ENCODE measurements around the gene KLHL3. TPM values are rescaled to one million over a fixed set of nuclear protein-coding genes. Genes with fewer than 3 reads are reported as not detected.
A peak's percentile ranks its signal among the peaks of the same experiment; 100 is the strongest.

KLHL3 gene
- polyA plus RNA-seq, 1 experiment, result 2.2 TPM

GRCh38 chr5:137757634-137758033 lies 21.7 kb upstream of the KLHL3 start:
- CTCF ChIA-PET, result interaction anchor here (0.8 to 2.8 kb wide), 3 partner anchors 15 to 437 kb away, joined by 3 to 9 read pairs (median 8); no protein-coding TSS in a partner anchor
- POLR2A ChIA-PET, result no interaction called here

DNA sequence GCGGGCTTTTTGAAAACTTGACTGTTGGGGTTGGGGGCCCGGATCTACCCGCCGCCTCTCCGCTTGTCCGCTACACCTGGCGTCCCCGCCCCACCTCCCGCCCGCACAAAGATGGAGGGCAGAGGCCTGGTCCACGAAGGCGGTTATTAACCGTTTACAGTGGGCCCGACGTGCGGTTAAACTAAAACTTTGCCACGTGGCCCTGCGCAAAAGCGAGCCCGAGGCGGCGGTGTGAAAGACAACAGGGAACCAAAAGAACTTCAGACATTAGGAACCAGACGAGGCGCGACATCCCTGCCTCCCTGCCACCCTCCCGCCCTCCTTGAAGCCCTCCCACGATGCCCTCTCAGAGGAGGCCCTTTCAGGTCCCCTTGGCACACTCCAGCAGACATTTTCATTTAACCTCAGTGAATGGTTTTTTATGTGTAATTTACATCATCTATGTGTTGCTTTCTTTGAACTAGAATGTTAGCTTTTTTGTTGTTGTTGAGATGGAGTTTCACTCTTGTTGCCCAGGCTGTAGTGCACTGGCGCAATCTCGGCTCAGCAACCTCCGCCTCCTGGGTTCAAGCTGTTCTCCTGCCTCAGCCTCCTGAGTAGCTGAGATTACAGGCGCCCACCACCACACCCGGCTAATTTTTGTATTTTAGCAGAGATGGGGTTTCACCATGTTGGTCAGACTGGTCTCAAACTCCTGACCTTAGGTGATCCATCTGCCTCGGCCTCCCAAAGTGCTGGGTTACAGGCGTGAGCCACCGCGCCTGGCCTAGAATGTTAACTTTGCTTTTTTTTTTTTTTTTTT lies 19.3 kb upstream of the KLHL3 start:
- DNase-seq (ENCODE audit: low read depth, low spot score), result no peak
- ChIA-PET CTCF (interaction anchor here (1.0 to 2.8 kb wide), 3 partner anchors 24 to 126 kb away, joined by 5 to 8 read pairs (median 5); no protein-coding TSS in a partner anchor), POLR2A (interaction anchor here (0.6 to 1.0 kb wide), 2 partner anchors 25 to 100 kb away, joined by 3 to 8 read pairs; no protein-coding TSS in a partner anchor)
- peaks cover 2% of the 10 kb centered on the region for H3K27me3 ChIP-seq (ENCODE audit: control insufficient read depth, insufficient read depth, low read length)
- TF ChIP-seq, protein P1, sequence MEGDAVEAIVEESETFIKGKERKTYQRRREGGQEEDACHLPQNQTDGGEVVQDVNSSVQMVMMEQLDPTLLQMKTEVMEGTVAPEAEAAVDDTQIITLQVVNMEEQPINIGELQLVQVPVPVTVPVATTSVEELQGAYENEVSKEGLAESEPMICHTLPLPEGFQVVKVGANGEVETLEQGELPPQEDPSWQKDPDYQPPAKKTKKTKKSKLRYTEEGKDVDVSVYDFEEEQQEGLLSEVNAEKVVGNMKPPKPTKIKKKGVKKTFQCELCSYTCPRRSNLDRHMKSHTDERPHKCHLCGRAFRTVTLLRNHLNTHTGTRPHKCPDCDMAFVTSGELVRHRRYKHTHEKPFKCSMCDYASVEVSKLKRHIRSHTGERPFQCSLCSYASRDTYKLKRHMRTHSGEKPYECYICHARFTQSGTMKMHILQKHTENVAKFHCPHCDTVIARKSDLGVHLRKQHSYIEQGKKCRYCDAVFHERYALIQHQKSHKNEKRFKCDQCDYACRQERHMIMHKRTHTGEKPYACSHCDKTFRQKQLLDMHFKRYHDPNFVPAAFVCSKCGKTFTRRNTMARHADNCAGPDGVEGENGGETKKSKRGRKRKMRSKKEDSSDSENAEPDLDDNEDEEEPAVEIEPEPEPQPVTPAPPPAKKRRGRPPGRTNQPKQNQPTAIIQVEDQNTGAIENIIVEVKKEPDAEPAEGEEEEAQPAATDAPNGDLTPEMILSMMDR (IDR thresholded peaks at IDR 0.05; ENCODE audit: low read depth, low read length), result no peak
- H3K9me3 ChIP-seq (ENCODE audit: control insufficient read depth, insufficient read depth, low read length), result peaks cover 4% of the 10 kb centered on the region; the same call in 1 of the 2 replicates
- peak overlapping the region; percentile 99 for H3K27ac ChIP-seq (ENCODE audit: low read depth, low read length)
- H3K4me3 ChIP-seq (ENCODE audit: low read depth, low read length), result peak overlapping the region; percentile 94

More at GRCh38 chr5:137757634-137758033, 21.7 kb upstream of the KLHL3 start:
- Histone ChIP-seq H3K27ac (ENCODE audit: low read depth, low read length) (no peak overlapping the region), H3K4me3 (ENCODE audit: low read depth, low read length) (no peak overlapping the region), H3K9me3 (ENCODE audit: control insufficient read depth, insufficient read depth, low read length) (peaks cover 4% of the 10 kb centered on the region; the same call in 1 of the 2 replicates), H3K27me3 (ENCODE audit: control insufficient read depth, insufficient read depth, low read length) (peaks cover 2% of the 10 kb centered on the region)
- DNase-seq (ENCODE audit: low read depth, low spot score), result no peak
- TF ChIP-seq, protein P1 (IDR thresholded peaks at IDR 0.05; ENCODE audit: low read depth, low read length), result no peak

GRCh38 chr5:137754188-137754960 lies 18.5 kb upstream of the KLHL3 start, which contains the start of gene HNRNPA0:
Gene HNRNPA0 (minus strand): TSS chr5:137754363. CDS start chr5:137754066, 297 bp downstream.
- H3K9me3 ChIP-seq (ENCODE audit: control insufficient read depth, insufficient read depth, low read length), result peaks cover 4% of the 10 kb centered on the region; the same call in 1 of the 2 replicates
- peak within 1 kb of the TSS; percentile 94 for H3K4me3 ChIP-seq (ENCODE audit: low read depth, low read length)
- DNase-seq (ENCODE audit: low read depth, low spot score), result peak; percentile 93
- peak within 1 kb of the TSS; percentile 99 for H3K27ac ChIP-seq (ENCODE audit: low read depth, low read length)
- peaks cover 2% of the 10 kb centered on the region for H3K27me3 ChIP-seq (ENCODE audit: control insufficient read depth, insufficient read depth, low read length)
- CTCF ChIA-PET, result interaction anchor here (0.6 to 2.8 kb wide), 7 partner anchors 12 to 268 kb away, joined by 3 to 8 read pairs (median 4); no protein-coding TSS in a partner anchor
- TF ChIP-seq, protein P1 (IDR thresholded peaks at IDR 0.05; ENCODE audit: low read depth, low read length), result no peak
- POLR2A ChIA-PET, result interaction anchor here (0.6 to 1.0 kb wide), 3 partner anchors 24 to 191 kb away, joined by 3 to 6 read pairs (median 3); no protein-coding TSS in a partner anchor

DNA sequence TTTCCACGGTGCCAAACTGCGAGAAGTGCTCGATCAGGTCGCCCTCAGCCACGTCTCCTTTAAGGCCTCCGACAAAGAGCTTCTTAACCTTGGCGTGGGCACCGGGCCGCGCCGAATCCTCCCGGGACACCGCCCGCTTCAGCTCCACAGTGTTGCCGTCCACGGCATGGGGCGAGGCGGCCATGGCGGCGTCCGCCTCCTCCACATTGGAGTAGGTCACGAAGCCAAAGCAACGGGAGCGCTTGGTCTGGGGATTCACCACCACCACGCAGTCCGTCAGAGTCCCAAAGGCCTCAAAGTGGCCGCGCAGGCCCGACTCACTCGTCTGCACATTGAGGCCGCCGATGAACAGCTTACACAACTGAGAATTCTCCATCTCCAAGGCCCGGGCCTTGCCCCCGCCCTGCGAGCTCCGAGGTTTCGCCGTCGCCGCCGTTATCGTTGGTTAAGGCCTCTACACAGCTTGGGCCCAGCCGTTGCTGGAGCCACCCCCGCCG lies 17.9 kb upstream of the KLHL3 start:
- Histone ChIP-seq H3K27ac (ENCODE audit: low read depth, low read length) (peak overlapping the region; percentile 99), H3K4me3 (ENCODE audit: low read depth, low read length) (peak overlapping the region; percentile 94), H3K27me3 (ENCODE audit: control insufficient read depth, insufficient read depth, low read length) (peaks cover 2% of the 10 kb centered on the region), H3K9me3 (ENCODE audit: control insufficient read depth, insufficient read depth, low read length) (peaks cover 4% of the 10 kb centered on the region; the same call in 1 of the 2 replicates)
- TF ChIP-seq, protein P1 (IDR thresholded peaks at IDR 0.05; ENCODE audit: low read depth, low read length), result no peak
- ChIA-PET CTCF (interaction anchor here (0.6 to 1.6 kb wide), 5 partner anchors 11 to 269 kb away, joined by 3 to 5 read pairs (median 4); no protein-coding TSS in a partner anchor), POLR2A (interaction anchor here (0.6 to 0.7 kb wide), 2 partner anchors 81 to 191 kb away, joined by 3 to 6 read pairs; no protein-coding TSS in a partner anchor)
- no peak for DNase-seq (ENCODE audit: low read depth, low spot score)
